Peyer's patch (tissue), 4 donors: ENCODE results near the gene SSX2.
"Not testable (repeated sequence)": the region's sequence is repeated elsewhere in the genome, so short reads cannot be mapped to it uniquely, and the experiment has no call there.

Experiments used
- POLR2A ChIP-seq, 2 donors: fragments of 450-650 bp; IDR thresholded peaks; one replicate each; pipeline ENCODE4 v1.5.1; 2017; ENCODE audit warnings: antibody characterized with exemption in 2 of 2, mild to moderate bottlenecking in 2 of 2, moderate library complexity in 2 of 2
- TF ChIP-seq, protein P1 (sequence below), 6 experiments: fragments of 450-650 bp in 4 of 6; fragments of 200-600 bp in 2 of 6; sonication (generic) in 1 of 6; IDR thresholded peaks; one replicate each; pipeline ENCODE4 v1.5.1; 2017 to 2019; ENCODE audit warnings: antibody characterized with exemption in 6 of 6, mild to moderate bottlenecking in 3 of 6, moderate library complexity in 1 of 6

GRCh38 chrX:52655475-52655874, 51.5 kb downstream of the SSX2 start:
- TF ChIP-seq, protein P1, sequence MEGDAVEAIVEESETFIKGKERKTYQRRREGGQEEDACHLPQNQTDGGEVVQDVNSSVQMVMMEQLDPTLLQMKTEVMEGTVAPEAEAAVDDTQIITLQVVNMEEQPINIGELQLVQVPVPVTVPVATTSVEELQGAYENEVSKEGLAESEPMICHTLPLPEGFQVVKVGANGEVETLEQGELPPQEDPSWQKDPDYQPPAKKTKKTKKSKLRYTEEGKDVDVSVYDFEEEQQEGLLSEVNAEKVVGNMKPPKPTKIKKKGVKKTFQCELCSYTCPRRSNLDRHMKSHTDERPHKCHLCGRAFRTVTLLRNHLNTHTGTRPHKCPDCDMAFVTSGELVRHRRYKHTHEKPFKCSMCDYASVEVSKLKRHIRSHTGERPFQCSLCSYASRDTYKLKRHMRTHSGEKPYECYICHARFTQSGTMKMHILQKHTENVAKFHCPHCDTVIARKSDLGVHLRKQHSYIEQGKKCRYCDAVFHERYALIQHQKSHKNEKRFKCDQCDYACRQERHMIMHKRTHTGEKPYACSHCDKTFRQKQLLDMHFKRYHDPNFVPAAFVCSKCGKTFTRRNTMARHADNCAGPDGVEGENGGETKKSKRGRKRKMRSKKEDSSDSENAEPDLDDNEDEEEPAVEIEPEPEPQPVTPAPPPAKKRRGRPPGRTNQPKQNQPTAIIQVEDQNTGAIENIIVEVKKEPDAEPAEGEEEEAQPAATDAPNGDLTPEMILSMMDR (IDR thresholded peaks at IDR 0.05): not testable (repeated sequence)
- TF ChIP-seq POLR2A (IDR thresholded peaks at IDR 0.05): not testable (repeated sequence)
